SK-N-SH (cell line): Measurements from ENCODE around the gene ARHGEF11. TPM values are rescaled to one million over a fixed set of nuclear protein-coding genes. Genes with fewer than 3 reads are reported as not detected.

Source experiments
- CTCF ChIA-PET: fragments of 300-600, 350-600 bp; formaldehyde crosslinking; extraction: SDS; loops from one replicate; lab custom pipeline; 2021; lab: Yijun Ruan, JAX
- POLR2A ChIA-PET: fragments of 350-600 bp; sonication (Branson Sonifier 250); formaldehyde crosslinking; extraction: SDS; loops from one replicate; lab custom pipeline; 2020; ENCODE audit warnings: antibody characterized with exemption, inconsistent platforms; lab: Yijun Ruan, JAX
- DNase-seq: peaks from one replicate; pipeline ENCODE4 v3.0.0; 2012
- H2AFZ ChIP-seq: fragments of 200-600 bp; sonication (generic); 2 replicates; pipeline ENCODE4 v1.8.1; 2016; ENCODE audit warnings: antibody characterized with exemption, mild to moderate bottlenecking, low read depth
- H3F3A ChIP-seq: fragments of 200-600 bp; sonication (generic); replicated peaks from 2 replicates; pipeline ENCODE3; 2016; ENCODE audit warnings: antibody characterized with exemption, mild to moderate bottlenecking; ENCODE audit not compliant: insufficient read depth
- H3K27ac ChIP-seq, 2 experiments: fragments of 200-500 bp in 1 of 2; fragments of 200-600 bp in 1 of 2; sonication (Bioruptor generic) in 1 of 2; sonication (generic), shearing (Covaris generic) in 1 of 2; 2 replicates each; pipeline versions ENCODE4 v1.5.1 to v1.6.1; 2014 to 2016; ENCODE audit warnings: low read depth in 2 of 2, inconsistent platforms in 1 of 2, low read length in 1 of 2, mild to moderate bottlenecking in 1 of 2, mixed read lengths in 1 of 2
- H3K27me3 ChIP-seq: fragments of 200-600 bp; sonication (generic), shearing (Covaris generic); 2 replicates; pipeline ENCODE4 v1.6.1; 2016; ENCODE audit warnings: mixed run types; ENCODE audit not compliant: insufficient read depth
- H3K36me3 ChIP-seq, 2 experiments: fragments of 200-500 bp in 1 of 2; fragments of 200-600 bp in 1 of 2; sonication (Bioruptor generic) in 1 of 2; sonication (generic) in 1 of 2; replicated peaks in 1 of 2; 2 replicates each; pipeline versions ENCODE3 to v1.5.1; 2014 to 2016; ENCODE audit warnings: low read length in 1 of 2, mild to moderate bottlenecking in 1 of 2; ENCODE audit not compliant: insufficient read depth in 2 of 2, control insufficient read depth in 1 of 2
- H3K4me1 ChIP-seq, 2 experiments: fragments of 200-500 bp in 1 of 2; fragments of 200-600 bp in 1 of 2; sonication (Bioruptor generic) in 1 of 2; sonication (generic), shearing (Covaris generic) in 1 of 2; 2 replicates each; pipeline versions ENCODE4 v1.5.1 to v1.6.1; 2014 to 2016; ENCODE audit warnings: low read depth in 1 of 2, low read length in 1 of 2, mixed run types in 1 of 2; ENCODE audit not compliant: insufficient read depth in 2 of 2, control insufficient read depth in 1 of 2
- H3K4me2 ChIP-seq: fragments of 200-600 bp; sonication (generic), shearing (Covaris generic); 2 replicates; pipeline ENCODE4 v1.6.1; 2017; ENCODE audit warnings: mixed run types
- H3K4me3 ChIP-seq, 2 experiments: fragments of 200-500 bp in 1 of 2; fragments of 200-600 bp in 1 of 2; sonication (Bioruptor generic) in 1 of 2; sonication (generic), shearing (Covaris generic) in 1 of 2; 2 replicates each; pipeline versions ENCODE4 v1.5.1 to v1.8.1; 2014 to 2016; ENCODE audit warnings: low read depth in 2 of 2, inconsistent platforms in 1 of 2, low read length in 1 of 2, mild to moderate bottlenecking in 1 of 2, mixed read lengths in 1 of 2, moderate library complexity in 1 of 2
- H3K79me2 ChIP-seq: fragments of 200-600 bp; sonication (generic); 2 replicates; pipeline ENCODE4 v1.8.1; 2017; ENCODE audit warnings: mild to moderate bottlenecking; ENCODE audit not compliant: insufficient read depth
- H3K9ac ChIP-seq: fragments of 200-600 bp; sonication (generic); 2 replicates; pipeline ENCODE4 v1.6.1; 2017; ENCODE audit warnings: mixed run types
- H3K9me2 ChIP-seq: fragments of 200-600 bp; sonication (generic); 2 replicates; pipeline ENCODE4 v1.6.1; 2017; ENCODE audit warnings: mixed run types
- H3K9me3 ChIP-seq: fragments of 200-600 bp; sonication (generic); 2 replicates; pipeline ENCODE4 v1.6.1; 2017; ENCODE audit warnings: mixed run types, mild to moderate bottlenecking, moderate library complexity
- H4K20me1 ChIP-seq: fragments of 200-600 bp; sonication (generic); 2 replicates; pipeline ENCODE4 v1.6.1; 2017; ENCODE audit warnings: mild to moderate bottlenecking, mixed run types; ENCODE audit not compliant: insufficient read depth
- ELF1 ChIP-seq: IDR thresholded peaks from 2 replicates; pipeline ENCODE4 v1.4.0; 2012
- GABPA ChIP-seq: IDR thresholded peaks from 2 replicates; pipeline ENCODE4 v1.4.0; 2012; ENCODE audit warnings: low read depth, mild to moderate bottlenecking
- JUND ChIP-seq: IDR thresholded peaks from 2 replicates; pipeline ENCODE4 v1.4.0; 2012
- MXI1 ChIP-seq: IDR thresholded peaks from 2 replicates; pipeline ENCODE4 v1.6.1; 2012; ENCODE audit warnings: mild to moderate bottlenecking, low read depth, low read length, improper control_type of control experiment
- RFX5 ChIP-seq: IDR thresholded peaks from 2 replicates; pipeline ENCODE4 v1.6.1; 2012; ENCODE audit warnings: mild to moderate bottlenecking, improper control_type of control experiment, low read length
- SMC3 ChIP-seq: IDR thresholded peaks from 2 replicates; pipeline ENCODE4 v1.6.1; 2012; ENCODE audit warnings: low read depth, low read length, improper control_type of control experiment
- TEAD4 ChIP-seq: IDR thresholded peaks from 2 replicates; pipeline ENCODE4 v1.4.0; 2012; ENCODE audit warnings: mild to moderate bottlenecking, borderline replicate concordance; ENCODE audit not compliant: insufficient read depth
- USF2 ChIP-seq: fragments of 150-350 bp; IDR thresholded peaks from 2 replicates; pipeline ENCODE4 v1.6.1; 2017; ENCODE audit warnings: antibody characterized with exemption, low read length, low read depth, borderline replicate concordance
- ZBTB33 ChIP-seq: IDR thresholded peaks from 2 replicates; pipeline ENCODE4 v1.4.0; 2012; ENCODE audit warnings: low read depth, borderline replicate concordance
- WGBS: methylation state at CpG from one replicate; pipeline ENCODE4 v1.1.6; 2017; ENCODE audit warnings: low lambda C conversion rate; 5-methylcytosine and 5-hydroxymethylcytosine counted together
- polyA plus RNA-seq, 3 experiments: library from polyadenylated mRNA; depleted of rRNA; stranded (reverse); fragments of >200 nt; gene quantifications; 2 replicates each; pipeline ENCODE4 v1.2.3, GENCODE V29; 2012
- TF ChIP-seq, protein P1 (sequence below): IDR thresholded peaks from 2 replicates; pipeline ENCODE4 v1.6.1; 2012; ENCODE audit warnings: mild to moderate bottlenecking, low read depth, low read length, moderate library complexity
- TF ChIP-seq, protein P2 (sequence below): IDR thresholded peaks from 2 replicates; pipeline ENCODE4 v1.4.0; 2012; ENCODE audit warnings: low read depth, borderline replicate concordance
- TF ChIP-seq, protein P3 (sequence below): fragments of 150-350 bp; IDR thresholded peaks from 2 replicates; pipeline ENCODE4 v1.6.1; 2016; ENCODE audit warnings: mild to moderate bottlenecking, low read depth, low read length
- TF ChIP-seq, protein P4 (sequence below): IDR thresholded peaks from 2 replicates; pipeline ENCODE4 v1.4.0; 2012; ENCODE audit warnings: low read depth

ARHGEF11 gene
- polyA plus RNA-seq, 1 of the 3 experiments (the other 2 are of a cell fraction) = 19.0 TPM

DNA sequence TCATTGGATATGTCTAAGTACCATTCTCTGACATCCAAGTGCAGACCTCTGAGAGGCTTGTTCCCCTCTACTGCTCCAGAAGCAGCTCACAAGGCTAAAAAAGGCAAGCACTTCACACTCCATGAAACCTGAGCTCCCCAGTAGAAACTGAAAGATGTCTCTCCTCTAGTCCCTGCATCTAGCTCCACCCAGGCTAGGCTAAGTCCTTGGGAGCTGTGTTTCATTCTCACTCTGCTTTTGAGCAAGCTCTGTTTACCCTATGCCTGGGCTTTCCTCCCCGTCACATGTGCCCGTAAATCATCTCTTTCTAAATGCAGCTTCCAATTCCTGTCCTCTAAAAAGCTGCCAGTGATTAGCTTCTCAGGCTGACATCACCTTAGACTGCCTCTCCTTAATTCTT, 86.1 kb downstream of the ARHGEF11 start:
- H3K9me2 ChIP-seq = no peaks in the 10 kb centered on the region
- peaks cover 30 to 86% of the 10 kb centered on the region in 2 experiments for H3K36me3 ChIP-seq
- H3K4me2 ChIP-seq = no peak overlapping the region
- no peaks in the 10 kb centered on the region for H3K79me2 ChIP-seq
- no peaks in the 10 kb centered on the region for H3K9me3 ChIP-seq
- no peak overlapping the region for H2AFZ ChIP-seq
- H3K4me3 ChIP-seq = no peak overlapping the region
- no peak for DNase-seq
- ChIA-PET POLR2A (no interaction called here), CTCF (interaction anchor here (1.1 to 2.3 kb wide), 5 partner anchors 8 to 115 kb away, joined by 3 to 8 read pairs (median 5); no protein-coding TSS in a partner anchor)
- H3K4me1 ChIP-seq = peaks cover 0 to 7% of the 10 kb centered on the region in 2 experiments; a peak in 2 of 4 replicates
- H3F3A ChIP-seq = no peaks in the 10 kb centered on the region
- H3K27ac ChIP-seq = no peak overlapping the region
- no peaks in the 10 kb centered on the region for H3K27me3 ChIP-seq
- no peak overlapping the region for H3K9ac ChIP-seq
- TF ChIP-seq, protein P1, sequence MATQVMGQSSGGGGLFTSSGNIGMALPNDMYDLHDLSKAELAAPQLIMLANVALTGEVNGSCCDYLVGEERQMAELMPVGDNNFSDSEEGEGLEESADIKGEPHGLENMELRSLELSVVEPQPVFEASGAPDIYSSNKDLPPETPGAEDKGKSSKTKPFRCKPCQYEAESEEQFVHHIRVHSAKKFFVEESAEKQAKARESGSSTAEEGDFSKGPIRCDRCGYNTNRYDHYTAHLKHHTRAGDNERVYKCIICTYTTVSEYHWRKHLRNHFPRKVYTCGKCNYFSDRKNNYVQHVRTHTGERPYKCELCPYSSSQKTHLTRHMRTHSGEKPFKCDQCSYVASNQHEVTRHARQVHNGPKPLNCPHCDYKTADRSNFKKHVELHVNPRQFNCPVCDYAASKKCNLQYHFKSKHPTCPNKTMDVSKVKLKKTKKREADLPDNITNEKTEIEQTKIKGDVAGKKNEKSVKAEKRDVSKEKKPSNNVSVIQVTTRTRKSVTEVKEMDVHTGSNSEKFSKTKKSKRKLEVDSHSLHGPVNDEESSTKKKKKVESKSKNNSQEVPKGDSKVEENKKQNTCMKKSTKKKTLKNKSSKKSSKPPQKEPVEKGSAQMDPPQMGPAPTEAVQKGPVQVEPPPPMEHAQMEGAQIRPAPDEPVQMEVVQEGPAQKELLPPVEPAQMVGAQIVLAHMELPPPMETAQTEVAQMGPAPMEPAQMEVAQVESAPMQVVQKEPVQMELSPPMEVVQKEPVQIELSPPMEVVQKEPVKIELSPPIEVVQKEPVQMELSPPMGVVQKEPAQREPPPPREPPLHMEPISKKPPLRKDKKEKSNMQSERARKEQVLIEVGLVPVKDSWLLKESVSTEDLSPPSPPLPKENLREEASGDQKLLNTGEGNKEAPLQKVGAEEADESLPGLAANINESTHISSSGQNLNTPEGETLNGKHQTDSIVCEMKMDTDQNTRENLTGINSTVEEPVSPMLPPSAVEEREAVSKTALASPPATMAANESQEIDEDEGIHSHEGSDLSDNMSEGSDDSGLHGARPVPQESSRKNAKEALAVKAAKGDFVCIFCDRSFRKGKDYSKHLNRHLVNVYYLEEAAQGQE = no peak
- TF ChIP-seq MXI1 = no peak
- no peak for TF ChIP-seq ZBTB33
- TF ChIP-seq JUND = no peak
- TF ChIP-seq USF2 = no peak
- TF ChIP-seq GABPA = no peak
- TF ChIP-seq, protein P2, sequence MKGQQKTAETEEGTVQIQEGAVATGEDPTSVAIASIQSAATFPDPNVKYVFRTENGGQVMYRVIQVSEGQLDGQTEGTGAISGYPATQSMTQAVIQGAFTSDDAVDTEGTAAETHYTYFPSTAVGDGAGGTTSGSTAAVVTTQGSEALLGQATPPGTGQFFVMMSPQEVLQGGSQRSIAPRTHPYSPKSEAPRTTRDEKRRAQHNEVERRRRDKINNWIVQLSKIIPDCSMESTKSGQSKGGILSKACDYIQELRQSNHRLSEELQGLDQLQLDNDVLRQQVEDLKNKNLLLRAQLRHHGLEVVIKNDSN = no peak
- TF ChIP-seq, protein P3, sequence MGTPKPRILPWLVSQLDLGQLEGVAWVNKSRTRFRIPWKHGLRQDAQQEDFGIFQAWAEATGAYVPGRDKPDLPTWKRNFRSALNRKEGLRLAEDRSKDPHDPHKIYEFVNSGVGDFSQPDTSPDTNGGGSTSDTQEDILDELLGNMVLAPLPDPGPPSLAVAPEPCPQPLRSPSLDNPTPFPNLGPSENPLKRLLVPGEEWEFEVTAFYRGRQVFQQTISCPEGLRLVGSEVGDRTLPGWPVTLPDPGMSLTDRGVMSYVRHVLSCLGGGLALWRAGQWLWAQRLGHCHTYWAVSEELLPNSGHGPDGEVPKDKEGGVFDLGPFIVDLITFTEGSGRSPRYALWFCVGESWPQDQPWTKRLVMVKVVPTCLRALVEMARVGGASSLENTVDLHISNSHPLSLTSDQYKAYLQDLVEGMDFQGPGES = no peak
- no peak for TF ChIP-seq RFX5
- TF ChIP-seq ELF1 = no peak
- no peak for TF ChIP-seq TEAD4
- TF ChIP-seq SMC3 = no peak
- TF ChIP-seq, protein P4, sequence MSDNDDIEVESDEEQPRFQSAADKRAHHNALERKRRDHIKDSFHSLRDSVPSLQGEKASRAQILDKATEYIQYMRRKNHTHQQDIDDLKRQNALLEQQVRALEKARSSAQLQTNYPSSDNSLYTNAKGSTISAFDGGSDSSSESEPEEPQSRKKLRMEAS = no peak
- no peaks in the 10 kb centered on the region for H4K20me1 ChIP-seq
- 94% methylated on average over 2 of the region's 2 CpGs for WGBS
